ENCODE results near the gene SUN1.
"Not testable (repeated sequence)": the region's sequence is repeated elsewhere in the genome, so short reads cannot be mapped to it uniquely, and the experiment has no call there.

SUN1 gene

GRCh38 chr7:922334-923107 lies 90.2 kb downstream of the SUN1 start:
- no peak for DNase-seq

GRCh38 chr7:923108-924041 lies 91.1 kb downstream of the SUN1 start:
- peak in 1 of 3 experiments; percentile 23 for DNase-seq

- not testable (repeated sequence) for DNase-seq
These were observed 91.8 kb downstream of the SUN1 start for GRCh38 chr7:924042-924441.

Measured in NCI-H1417 (cell line).